Measurements from ENCODE around the gene PATJ.

PATJ gene

GRCh38 chr1:62025154-62025553 is 282.9 kb downstream of the PATJ start:
- peaks cover 5% of the 10 kb centered on the region; the same call in 1 of the 2 replicates for H3K9me3 ChIP-seq (ENCODE audit: insufficient read depth, low read depth, low read length)
- H3K36me3 ChIP-seq (ENCODE audit: insufficient read depth, low read length) = 0 out of 2 replicates have a peak, but pooled peaks cover 7% of the 10 kb centered on the region
- H3K4me3 ChIP-seq (ENCODE audit: low read length) = no peak overlapping the region
- peaks cover 18% of the 10 kb centered on the region for H3K4me1 ChIP-seq (ENCODE audit: insufficient read depth, low read length)
- H3K27me3 ChIP-seq (ENCODE audit: insufficient read depth, low read length) = no peaks in the 10 kb centered on the region
- no peak overlapping the region for H3K27ac ChIP-seq (ENCODE audit: low read depth, low read length)
- 82% methylated on average over 4 of the region's 4 CpGs for WGBS
- H3K9ac ChIP-seq (ENCODE audit: low read depth, low read length) = no peak overlapping the region

DNA sequence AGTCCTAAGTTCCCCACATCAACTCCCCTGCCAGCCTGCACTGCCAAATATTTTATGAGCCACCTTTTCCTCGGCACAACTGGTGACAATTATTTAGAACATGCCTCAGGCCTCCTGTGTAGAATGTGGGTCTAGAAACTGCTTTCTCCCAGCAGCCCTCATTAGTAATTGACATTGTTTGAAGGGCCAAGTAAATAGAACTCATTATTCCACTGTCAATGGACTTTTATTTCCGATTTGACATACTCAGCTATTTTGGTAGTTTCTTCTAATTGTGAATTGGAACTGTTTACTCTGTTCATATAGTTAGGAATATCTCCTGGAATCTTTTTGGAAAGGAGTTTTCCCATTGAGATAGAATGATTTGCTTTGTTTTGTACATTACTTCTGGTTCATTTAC is 283.6 kb downstream of the PATJ start:
- H3K27ac ChIP-seq (ENCODE audit: low read depth, low read length) = no peak overlapping the region
- peaks cover 18% of the 10 kb centered on the region for H3K4me1 ChIP-seq (ENCODE audit: insufficient read depth, low read length)
- WGBS = 94% methylated on average over 2 of the region's 2 CpGs
- no peak overlapping the region for H3K9ac ChIP-seq (ENCODE audit: low read depth, low read length)
- peaks cover 5% of the 10 kb centered on the region; the same call in 1 of the 2 replicates for H3K9me3 ChIP-seq (ENCODE audit: insufficient read depth, low read depth, low read length)
- no peak overlapping the region for H3K4me3 ChIP-seq (ENCODE audit: low read length)
- 0 out of 2 replicates have a peak, but pooled peaks cover 3% of the 10 kb centered on the region for H3K36me3 ChIP-seq (ENCODE audit: insufficient read depth, low read length)
- H3K27me3 ChIP-seq (ENCODE audit: insufficient read depth, low read length) = no peaks in the 10 kb centered on the region

GRCh38 chr1:62029704-62030103 is 287.4 kb downstream of the PATJ start:
- peaks cover 33% of the 10 kb centered on the region for H3K4me1 ChIP-seq (ENCODE audit: insufficient read depth, low read length)
- H3K27me3 ChIP-seq (ENCODE audit: insufficient read depth, low read length) = no peaks in the 10 kb centered on the region
- no peak overlapping the region for H3K27ac ChIP-seq (ENCODE audit: low read depth, low read length)
- H3K4me3 ChIP-seq (ENCODE audit: low read length) = no peak overlapping the region
- H3K9ac ChIP-seq (ENCODE audit: low read depth, low read length) = no peak overlapping the region
- H3K36me3 ChIP-seq (ENCODE audit: insufficient read depth, low read length) = 0 out of 2 replicates have a peak, but pooled peaks cover 3% of the 10 kb centered on the region
- peaks cover 5% of the 10 kb centered on the region; the same call in 1 of the 2 replicates for H3K9me3 ChIP-seq (ENCODE audit: insufficient read depth, low read depth, low read length)
- 68% methylated on average over 2 of the region's 2 CpGs for WGBS

DNA sequence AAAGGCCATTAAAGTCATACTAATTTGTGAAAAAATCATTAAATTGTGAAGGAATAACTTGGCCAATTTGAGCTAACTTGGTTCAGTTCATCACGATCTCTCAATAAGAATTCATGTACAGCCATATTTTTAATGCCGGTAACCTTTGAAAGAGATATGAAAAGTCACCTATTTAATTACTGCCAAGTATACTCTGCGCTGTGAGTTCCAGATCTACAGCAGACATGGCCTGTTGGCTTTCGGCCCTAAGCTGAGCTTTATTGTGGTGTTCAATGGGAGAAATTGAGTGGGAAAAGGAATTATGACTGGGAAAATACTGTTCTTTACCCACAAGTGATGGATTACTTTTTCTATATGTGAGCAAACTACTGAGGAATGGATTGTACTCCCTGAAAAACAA is 292.5 kb downstream of the PATJ start:
- Histone ChIP-seq H3K4me1 (ENCODE audit: insufficient read depth, low read length) (peaks cover 29% of the 10 kb centered on the region), H3K9me3 (ENCODE audit: insufficient read depth, low read depth, low read length) (no peaks in the 10 kb centered on the region), H3K27ac (ENCODE audit: low read depth, low read length) (no peak overlapping the region), H3K27me3 (ENCODE audit: insufficient read depth, low read length) (no peaks in the 10 kb centered on the region), H3K36me3 (ENCODE audit: insufficient read depth, low read length) (no peaks in the 10 kb centered on the region), H3K4me3 (ENCODE audit: low read length) (no peak overlapping the region), H3K9ac (ENCODE audit: low read depth, low read length) (no peak overlapping the region)
- 87% methylated on average over 4 of the region's 4 CpGs for WGBS

DNA sequence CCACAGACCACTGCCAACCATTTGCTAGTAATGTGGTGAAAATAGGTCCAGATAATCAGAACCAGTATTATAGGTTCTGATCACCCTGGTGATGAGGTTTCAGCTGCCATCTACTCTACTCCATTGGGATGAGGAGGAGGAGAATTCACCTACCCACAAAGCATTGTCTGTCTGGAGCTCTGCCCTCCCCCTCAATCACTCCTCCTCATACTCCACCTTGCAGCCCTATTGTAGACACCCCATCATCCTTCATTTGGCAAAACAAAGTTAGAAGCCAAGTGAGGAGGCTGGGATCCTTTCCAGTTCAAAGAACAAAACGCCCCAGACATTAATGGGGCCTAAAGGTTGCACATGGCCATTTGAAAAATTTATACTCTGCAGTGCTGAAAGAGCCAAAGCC is 295.0 kb downstream of the PATJ start:
- Histone ChIP-seq H3K27me3 (ENCODE audit: insufficient read depth, low read length) (no peaks in the 10 kb centered on the region), H3K4me1 (ENCODE audit: insufficient read depth, low read length) (peaks cover 30% of the 10 kb centered on the region), H3K36me3 (ENCODE audit: insufficient read depth, low read length) (no peaks in the 10 kb centered on the region), H3K4me3 (ENCODE audit: low read length) (no peak overlapping the region), H3K27ac (ENCODE audit: low read depth, low read length) (no peak overlapping the region), H3K9me3 (ENCODE audit: insufficient read depth, low read depth, low read length) (no peaks in the 10 kb centered on the region), H3K9ac (ENCODE audit: low read depth, low read length) (no peak overlapping the region)
- 91% methylated on average over 1 of the region's 1 CpG for WGBS

DNA sequence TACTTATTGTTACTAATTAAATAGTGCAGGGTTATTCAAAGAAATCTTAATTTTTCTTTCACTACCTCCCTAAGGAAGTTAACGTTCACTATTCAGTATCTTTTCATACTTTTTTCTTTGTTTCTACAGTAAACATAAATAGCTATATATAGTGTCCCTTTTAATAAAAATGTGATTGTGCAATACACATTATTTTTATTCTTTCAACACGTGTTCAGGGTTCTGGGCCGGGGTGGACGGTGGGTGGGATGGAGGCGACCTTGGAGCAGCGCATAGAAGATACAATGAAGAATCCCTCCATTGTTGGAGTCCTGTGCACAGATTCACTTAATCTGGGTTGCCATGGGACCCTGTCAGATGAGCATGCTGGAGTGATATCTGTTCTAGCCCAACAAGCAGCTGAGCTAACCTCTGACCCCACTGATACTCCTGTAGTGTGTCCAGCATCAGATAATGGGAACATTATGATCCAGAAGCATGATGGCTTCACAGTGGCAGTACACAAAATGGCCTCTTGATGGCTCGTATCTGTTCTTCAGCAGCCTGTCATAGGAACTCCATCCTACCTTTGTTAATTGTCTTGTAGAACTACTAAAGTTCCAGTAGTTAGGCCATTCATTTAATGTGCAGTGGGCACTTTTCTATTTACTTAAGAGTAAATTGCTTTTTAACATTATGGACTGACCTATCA is 296.5 kb downstream of the PATJ start:
- WGBS = 98% methylated on average over 6 of the region's 7 CpGs
- H3K27ac ChIP-seq (ENCODE audit: low read depth, low read length) = no peak overlapping the region
- no peaks in the 10 kb centered on the region for H3K9me3 ChIP-seq (ENCODE audit: insufficient read depth, low read depth, low read length)
- H3K4me1 ChIP-seq (ENCODE audit: insufficient read depth, low read length) = peaks cover 16% of the 10 kb centered on the region
- H3K27me3 ChIP-seq (ENCODE audit: insufficient read depth, low read length) = no peaks in the 10 kb centered on the region
- no peaks in the 10 kb centered on the region for H3K36me3 ChIP-seq (ENCODE audit: insufficient read depth, low read length)
- H3K9ac ChIP-seq (ENCODE audit: low read depth, low read length) = no peak overlapping the region
- H3K4me3 ChIP-seq (ENCODE audit: low read length) = no peak overlapping the region

GRCh38 chr1:62040450-62040849 is 298.2 kb downstream of the PATJ start:
- WGBS = 33% methylated on average over 2 of the region's 2 CpGs
- peak overlapping the region; percentile 5; the same call in 1 of the 2 replicates for H3K27ac ChIP-seq (ENCODE audit: low read depth, low read length)
- H3K4me1 ChIP-seq (ENCODE audit: insufficient read depth, low read length) = peaks cover 16% of the 10 kb centered on the region

DNA sequence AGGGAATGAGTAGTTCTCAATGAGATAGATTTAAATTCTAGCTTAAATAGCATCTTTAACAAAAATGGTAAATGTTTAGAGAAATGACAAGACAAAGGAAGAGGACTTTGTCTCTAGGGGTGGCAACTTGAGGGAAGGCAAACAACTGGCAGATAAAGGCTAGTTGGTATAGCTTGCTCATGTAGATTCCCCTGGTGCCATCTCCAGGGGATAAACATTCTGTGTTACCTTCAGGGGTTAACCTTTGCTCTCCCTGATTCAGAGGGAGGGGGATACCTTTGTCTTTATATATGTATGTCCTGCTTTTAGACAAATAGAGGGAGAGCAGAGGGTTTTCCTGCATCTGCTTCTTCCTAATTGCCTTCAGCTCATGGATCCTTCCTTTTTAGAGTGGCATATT is 298.7 kb downstream of the PATJ start:
- Histone ChIP-seq H3K9ac (ENCODE audit: low read depth, low read length) (no peak overlapping the region), H3K36me3 (ENCODE audit: insufficient read depth, low read length) (no peaks in the 10 kb centered on the region), H3K27me3 (ENCODE audit: insufficient read depth, low read length) (no peaks in the 10 kb centered on the region), H3K9me3 (ENCODE audit: insufficient read depth, low read depth, low read length) (no peaks in the 10 kb centered on the region), H3K27ac (ENCODE audit: low read depth, low read length) (peak overlapping the region; percentile 5; the same call in 1 of the 2 replicates), H3K4me1 (ENCODE audit: insufficient read depth, low read length) (peaks cover 19% of the 10 kb centered on the region), H3K4me3 (ENCODE audit: low read length) (no peak overlapping the region)

More at GRCh38 chr1:62040450-62040849, 298.2 kb downstream of the PATJ start:
- Histone ChIP-seq H3K36me3 (ENCODE audit: insufficient read depth, low read length) (no peaks in the 10 kb centered on the region), H3K4me3 (ENCODE audit: low read length) (no peak overlapping the region), H3K27me3 (ENCODE audit: insufficient read depth, low read length) (no peaks in the 10 kb centered on the region), H3K9ac (ENCODE audit: low read depth, low read length) (no peak overlapping the region), H3K9me3 (ENCODE audit: insufficient read depth, low read depth, low read length) (no peaks in the 10 kb centered on the region)

DNA sequence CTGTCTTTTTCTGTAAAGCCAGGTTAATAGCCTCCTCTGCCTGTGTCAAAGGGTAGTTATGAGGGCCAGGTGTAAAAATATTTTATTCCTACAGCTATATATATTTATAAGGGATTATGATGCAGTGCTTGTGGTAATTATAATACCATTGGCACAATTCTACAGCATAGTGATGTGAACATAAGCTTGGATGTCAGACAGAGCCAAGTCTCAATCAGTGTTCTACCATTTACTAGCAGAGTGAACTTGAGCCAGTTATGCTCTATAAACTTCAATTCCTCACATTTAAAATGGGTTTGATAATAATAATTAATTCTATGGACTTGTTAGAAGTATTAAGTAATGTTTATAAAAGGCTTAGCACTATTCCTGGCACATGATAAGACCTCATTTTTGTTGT is 300.9 kb downstream of the PATJ start:
- H3K9ac ChIP-seq (ENCODE audit: low read depth, low read length) = no peak overlapping the region
- no peak overlapping the region for H3K4me3 ChIP-seq (ENCODE audit: low read length)
- no peaks in the 10 kb centered on the region for H3K27me3 ChIP-seq (ENCODE audit: insufficient read depth, low read length)
- no peak overlapping the region for H3K27ac ChIP-seq (ENCODE audit: low read depth, low read length)
- H3K4me1 ChIP-seq (ENCODE audit: insufficient read depth, low read length) = peaks cover 27% of the 10 kb centered on the region
- H3K9me3 ChIP-seq (ENCODE audit: insufficient read depth, low read depth, low read length) = no peaks in the 10 kb centered on the region
- H3K36me3 ChIP-seq (ENCODE audit: insufficient read depth, low read length) = no peaks in the 10 kb centered on the region

DNA sequence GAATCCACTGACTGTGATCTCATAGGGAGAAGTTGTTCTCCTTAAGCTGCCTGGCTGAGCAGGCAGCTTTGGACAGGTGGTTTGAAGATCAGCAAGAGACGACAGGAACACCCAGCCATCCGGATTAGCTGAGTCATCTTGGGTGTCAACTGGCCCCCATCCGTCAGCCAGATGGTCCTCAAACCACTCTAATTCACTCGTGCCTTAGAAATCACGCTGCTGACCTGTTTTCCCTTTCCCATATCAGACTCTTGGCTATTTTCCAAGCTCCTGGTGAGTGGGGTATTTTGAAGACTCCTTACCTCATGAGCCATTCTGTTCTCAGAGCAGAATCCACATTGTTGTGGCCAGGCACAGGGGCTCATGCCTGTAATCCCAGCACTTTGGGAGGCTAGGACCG is 303.3 kb downstream of the PATJ start:
- no peak overlapping the region for H3K9ac ChIP-seq (ENCODE audit: low read depth, low read length)
- H3K4me3 ChIP-seq (ENCODE audit: low read length) = no peak overlapping the region
- 0 out of 2 replicates have a peak overlapping the region, but pooled peaks have one; percentile 1 for H3K27ac ChIP-seq (ENCODE audit: low read depth, low read length)
- no peaks in the 10 kb centered on the region for H3K9me3 ChIP-seq (ENCODE audit: insufficient read depth, low read depth, low read length)
- H3K4me1 ChIP-seq (ENCODE audit: insufficient read depth, low read length) = peaks cover 25% of the 10 kb centered on the region
- H3K36me3 ChIP-seq (ENCODE audit: insufficient read depth, low read length) = no peaks in the 10 kb centered on the region
- WGBS = 62% methylated on average over 6 of the region's 6 CpGs
- no peaks in the 10 kb centered on the region for H3K27me3 ChIP-seq (ENCODE audit: insufficient read depth, low read length)

- H3K27ac ChIP-seq (ENCODE audit: low read depth, low read length) = no peak overlapping the region
- no peaks in the 10 kb centered on the region for H3K27me3 ChIP-seq (ENCODE audit: insufficient read depth, low read length)
- H3K4me3 ChIP-seq (ENCODE audit: low read length) = no peak overlapping the region
- 0 out of 2 replicates have a peak, but pooled peaks cover 4% of the 10 kb centered on the region for H3K36me3 ChIP-seq (ENCODE audit: insufficient read depth, low read length)
- 96% methylated on average over 7 of the region's 7 CpGs for WGBS
- peaks cover 15% of the 10 kb centered on the region for H3K4me1 ChIP-seq (ENCODE audit: insufficient read depth, low read length)
- no peaks in the 10 kb centered on the region for H3K9me3 ChIP-seq (ENCODE audit: insufficient read depth, low read depth, low read length)
- H3K9ac ChIP-seq (ENCODE audit: low read depth, low read length) = no peak overlapping the region
These were observed 304.6 kb downstream of the PATJ start for GRCh38 chr1:62046927-62047326.

Measured in HUES64 (cell line).